ENCODE measurements around the gene ADIPOR2.
"Not testable (repeated sequence)": the region's sequence is repeated elsewhere in the genome, so short reads cannot be mapped to it uniquely, and the experiment has no call there.

The ADIPOR2 gene

GRCh38 chr12:1702713-1703112, 11.8 kb downstream of the ADIPOR2 start:
- no peak for FAIRE-seq

DNA sequence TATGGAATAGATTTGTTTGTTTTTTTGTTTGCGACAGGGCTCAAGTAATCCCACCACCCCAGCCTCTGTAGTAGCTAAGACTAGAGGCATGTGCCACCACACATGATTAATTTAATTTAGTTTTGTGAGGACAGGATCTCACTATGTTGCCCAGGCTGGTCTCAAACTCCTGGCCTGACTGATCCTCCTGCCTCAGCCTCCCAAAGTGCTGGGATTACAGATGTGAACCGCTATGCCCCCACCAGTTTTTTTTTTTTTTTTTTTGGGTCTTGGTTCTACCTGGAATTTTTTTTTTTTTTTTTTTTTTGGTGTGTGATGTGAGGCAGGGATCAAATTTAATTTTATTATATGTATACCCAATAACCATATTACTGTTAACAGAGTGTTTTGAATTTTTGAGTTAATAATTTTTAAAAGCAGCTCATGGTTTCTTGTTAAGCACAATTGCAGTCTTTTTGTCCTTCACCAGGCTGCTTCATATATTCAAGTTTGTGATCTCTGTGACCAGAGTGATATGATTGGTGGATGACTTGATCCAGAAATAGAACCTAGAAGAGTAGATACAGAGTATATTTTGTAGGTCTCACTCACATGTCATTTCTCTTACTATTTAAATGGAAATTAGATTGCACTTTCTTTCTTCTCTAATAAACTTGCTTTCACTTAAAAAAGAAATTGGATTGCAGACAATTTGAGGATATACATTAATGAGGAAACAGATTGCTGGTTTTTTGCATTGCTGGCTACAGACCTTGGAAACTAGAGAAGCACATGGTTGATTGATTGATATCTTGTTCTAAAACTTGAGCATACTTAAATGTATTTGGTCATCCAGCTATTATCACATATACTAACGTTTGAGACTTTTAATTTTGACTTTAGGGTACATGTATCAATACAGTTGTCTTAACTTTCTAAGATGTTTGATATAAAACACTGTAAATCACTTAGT, 13.2 kb downstream of the ADIPOR2 start:
- FAIRE-seq (peak; percentile 54), DNase-seq (ENCODE audit: insufficient read length, low spot score) (no peak)

More at GRCh38 chr12:1702713-1703112, 11.8 kb downstream of the ADIPOR2 start:
- DNase-seq (ENCODE audit: insufficient read length, low spot score): no peak

GRCh38 chr12:1705774-1706631, 15.1 kb downstream of the ADIPOR2 start:
- FAIRE-seq: peak; percentile 55
- DNase-seq (ENCODE audit: insufficient read length, low spot score): no peak

DNA sequence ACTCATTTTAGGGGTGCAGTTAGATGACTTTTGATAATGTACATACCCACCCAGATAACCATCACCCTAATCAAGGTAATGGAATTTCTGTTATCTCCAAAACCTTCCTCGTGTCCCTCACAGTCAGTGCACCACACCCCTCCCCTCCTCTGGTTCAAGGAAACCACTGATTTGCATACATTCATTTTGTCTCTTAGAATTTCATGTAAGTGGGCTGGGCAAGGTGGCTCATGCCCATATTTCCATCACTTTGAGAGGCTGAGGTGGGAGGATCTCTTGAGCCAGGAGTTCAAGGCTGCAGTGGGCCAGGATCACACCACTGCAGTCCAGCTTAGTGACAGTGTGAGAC, 15.7 kb downstream of the ADIPOR2 start:
- FAIRE-seq (peak; percentile 87), DNase-seq (ENCODE audit: insufficient read length, low spot score) (no peak)

DNA sequence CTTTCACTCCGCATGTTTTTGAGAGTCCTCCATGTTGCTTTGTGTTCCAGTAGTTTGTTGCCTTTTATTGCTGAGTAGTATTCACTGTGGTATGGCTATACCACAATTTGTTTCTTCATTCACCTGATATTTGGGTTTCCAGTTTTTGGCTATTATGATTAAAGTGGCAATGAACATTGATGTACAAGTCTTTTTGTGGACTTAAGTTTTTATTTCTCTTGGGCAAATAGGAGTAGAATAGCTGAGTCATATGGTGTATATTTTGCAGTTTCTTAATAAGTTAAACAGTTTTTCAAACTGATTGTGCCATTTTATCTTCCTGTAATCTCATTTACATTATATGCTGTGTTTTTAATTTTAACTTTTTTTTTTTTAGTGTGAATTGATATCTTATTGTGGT, 16.2 kb downstream of the ADIPOR2 start:
- no peak for DNase-seq (ENCODE audit: insufficient read length, low spot score)
- no peak for FAIRE-seq

DNA sequence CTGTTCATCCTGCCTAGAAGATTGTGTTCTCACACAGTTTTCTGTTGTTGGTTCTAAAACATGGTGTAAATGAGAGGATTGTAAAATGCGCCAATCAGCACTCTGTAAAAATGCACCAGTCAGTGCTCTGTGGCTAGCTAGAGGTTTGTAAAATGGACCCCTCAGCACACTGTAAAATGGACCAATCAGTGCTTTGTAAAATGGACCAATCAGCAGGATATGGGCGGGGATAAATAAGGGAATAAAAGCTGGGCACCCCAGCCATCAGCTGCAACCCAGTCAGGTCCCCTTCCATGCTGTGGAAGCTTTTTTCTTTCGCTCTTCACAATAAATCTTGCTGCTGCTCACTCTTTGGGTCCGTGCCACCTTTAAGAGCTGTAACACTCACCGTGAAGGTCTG, 19.1 kb downstream of the ADIPOR2 start:
- FAIRE-seq; DNase-seq (ENCODE audit: insufficient read length, low spot score): not testable (repeated sequence)

GRCh38 chr12:1710870-1711269, 20.0 kb downstream of the ADIPOR2 start:
- DNase-seq (ENCODE audit: insufficient read length, low spot score): not testable (repeated sequence)
- peak; percentile 70 for FAIRE-seq

DNA sequence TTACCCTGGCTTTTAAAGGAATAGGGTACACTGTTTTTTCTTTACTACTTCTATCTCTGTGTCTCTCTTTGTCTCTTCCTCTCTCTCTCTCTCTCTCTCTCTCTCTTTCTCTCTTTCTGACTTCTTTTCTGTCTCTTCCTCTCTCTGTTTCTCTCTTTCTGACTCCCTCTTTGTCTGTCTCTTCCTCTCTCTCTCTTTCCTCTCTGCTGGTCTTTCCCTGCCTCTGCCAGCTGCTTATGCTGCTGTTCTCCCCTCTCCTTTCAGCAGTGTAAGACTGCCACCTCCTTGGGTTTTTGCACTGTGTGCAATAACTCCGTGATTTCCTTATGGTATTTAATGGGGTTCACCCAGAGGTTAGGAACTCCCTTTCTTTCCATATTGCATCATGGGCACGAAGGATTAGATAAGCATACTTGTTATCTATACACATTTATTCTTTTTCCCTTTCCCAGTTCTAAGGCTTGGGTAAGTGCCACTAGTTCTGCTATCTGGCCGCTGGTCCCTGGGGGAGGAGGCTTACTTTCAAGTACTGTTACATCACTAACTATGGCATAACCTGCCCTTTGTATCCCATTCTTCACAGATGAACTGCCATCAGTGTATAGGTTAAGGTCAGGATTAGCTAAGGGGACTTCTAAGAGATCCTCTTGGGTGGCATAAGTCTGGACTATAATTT, 20.8 kb downstream of the ADIPOR2 start:
- DNase-seq (ENCODE audit: insufficient read length, low spot score); FAIRE-seq: not testable (repeated sequence)

GRCh38 chr12:1712305-1712704, 21.4 kb downstream of the ADIPOR2 start:
- DNase-seq (ENCODE audit: insufficient read length, low spot score); FAIRE-seq: not testable (repeated sequence)

GRCh38 chr12:1712852-1713251, 22.0 kb downstream of the ADIPOR2 start:
- FAIRE-seq: peak; percentile 4
- not testable (repeated sequence) for DNase-seq (ENCODE audit: insufficient read length, low spot score)

GRCh38 chr12:1713783-1714348, 23.0 kb downstream of the ADIPOR2 start:
- FAIRE-seq; DNase-seq (ENCODE audit: insufficient read length, low spot score): not testable (repeated sequence)

DNA sequence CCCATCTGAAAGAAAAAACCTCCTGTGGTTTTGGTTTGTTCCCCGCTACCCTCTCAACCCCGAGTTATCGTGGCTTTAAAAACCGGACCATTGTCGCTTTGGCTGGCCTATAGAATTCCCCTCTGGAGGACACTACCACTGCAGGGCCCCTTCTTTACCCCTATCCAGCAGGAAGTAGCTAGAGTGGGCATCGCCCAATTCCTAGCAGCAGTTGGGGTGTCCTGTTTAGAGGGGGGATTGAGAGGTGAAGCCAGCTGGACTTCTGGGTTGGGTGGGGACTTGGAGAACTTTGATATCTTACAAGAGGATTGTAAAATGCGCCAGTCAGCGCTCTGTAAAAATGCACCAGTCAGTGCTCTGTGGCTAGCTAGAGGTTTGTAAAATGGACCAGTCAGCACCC, 24.6 kb downstream of the ADIPOR2 start:
- not testable (repeated sequence) for FAIRE-seq; DNase-seq (ENCODE audit: insufficient read length, low spot score)

- FAIRE-seq (no peak), DNase-seq (ENCODE audit: insufficient read length, low spot score) (peak; percentile 53)
Measured at GRCh38 chr12:1716215-1716862, 25.5 kb downstream of the ADIPOR2 start.

GRCh38 chr12:1716911-1717310, 26.0 kb downstream of the ADIPOR2 start:
- FAIRE-seq (no peak), DNase-seq (ENCODE audit: insufficient read length, low spot score) (no peak)

- FAIRE-seq (peak; percentile 16), DNase-seq (ENCODE audit: insufficient read length, low spot score) (no peak)
Measured at GRCh38 chr12:1719139-1719538, 28.3 kb downstream of the ADIPOR2 start.

- DNase-seq (ENCODE audit: insufficient read length, low spot score) (no peak), FAIRE-seq (no peak)
Measured at GRCh38 chr12:1720494-1720893, 29.6 kb downstream of the ADIPOR2 start.

DNA sequence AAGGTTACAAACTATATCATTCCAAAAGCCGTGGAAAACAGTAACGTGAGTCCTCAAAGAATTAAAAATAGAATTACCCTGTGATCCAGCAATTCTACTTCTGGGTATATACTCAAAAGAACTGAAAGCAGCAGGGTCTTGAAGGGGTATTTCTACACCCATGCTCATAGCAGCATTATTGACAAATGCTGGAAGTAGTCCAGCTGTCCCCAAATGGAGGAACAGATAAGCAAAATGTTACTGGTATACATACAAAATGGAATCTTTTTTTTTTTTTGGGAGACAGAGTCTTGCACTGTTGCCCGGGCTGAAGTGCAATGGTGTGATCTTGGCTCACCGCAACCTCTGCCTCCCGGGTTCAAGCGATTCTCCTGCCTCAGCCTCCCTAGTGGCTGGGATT, 32.9 kb downstream of the ADIPOR2 start:
- no peak for DNase-seq (ENCODE audit: insufficient read length, low spot score)
- no peak for FAIRE-seq

GRCh38 chr12:1724250-1724649, 33.4 kb downstream of the ADIPOR2 start:
- peak; percentile 48 for FAIRE-seq
- no peak for DNase-seq (ENCODE audit: insufficient read length, low spot score)

GRCh38 chr12:1726753-1727152, 35.9 kb downstream of the ADIPOR2 start:
- peak; percentile 76 for FAIRE-seq
- DNase-seq (ENCODE audit: insufficient read length, low spot score): no peak

DNA sequence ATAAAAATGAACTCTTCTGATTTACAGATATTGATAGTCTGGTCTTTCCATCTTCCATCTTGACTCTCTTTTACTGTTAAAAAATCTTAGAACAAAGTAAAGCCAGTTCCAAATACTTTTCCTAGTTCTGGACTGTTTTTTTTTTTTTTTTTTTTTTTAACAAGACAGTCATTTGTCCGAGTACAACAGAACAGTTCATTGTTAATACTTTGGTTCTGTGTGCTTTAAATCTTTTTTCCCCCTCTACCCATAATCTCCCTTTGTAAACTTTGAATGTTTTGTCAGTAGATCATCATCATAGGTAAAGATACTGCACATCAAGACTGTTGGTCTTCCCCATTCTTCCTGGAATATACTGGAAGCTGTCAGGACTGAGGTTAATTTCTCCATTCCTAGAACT, 38.0 kb downstream of the ADIPOR2 start:
- no peak for DNase-seq (ENCODE audit: insufficient read length, low spot score)
- no peak for FAIRE-seq

Measured in HTR-8/SVneo (cell line).